ENCODE measurements around the gene RIOK2.
"Not testable (repeated sequence)": the region's sequence is repeated elsewhere in the genome, so short reads cannot be mapped to it uniquely, and the experiment has no call there.

RIOK2 gene

DNA sequence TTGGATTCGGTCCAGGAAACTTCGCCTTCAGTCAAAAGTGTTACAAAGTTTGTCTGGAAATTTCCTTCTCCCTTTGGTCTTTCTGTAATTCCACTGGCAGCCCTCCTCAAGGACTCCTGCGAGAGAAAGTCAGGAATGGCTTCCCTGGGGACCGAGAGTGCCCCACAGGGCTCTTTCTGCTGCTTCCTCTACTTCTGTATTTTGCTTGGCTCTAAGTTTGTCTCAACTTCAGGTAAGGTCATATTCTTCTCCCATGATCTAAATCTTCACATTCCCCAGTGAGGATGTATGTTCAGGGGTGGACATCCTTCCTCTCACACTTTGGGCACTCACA, 10.3 kb upstream of the RIOK2 start:
- Histone ChIP-seq H3K27ac (ENCODE audit: low read length) (no peak overlapping the region), H3K9ac (ENCODE audit: low read depth, low read length) (no peak overlapping the region), H3K27me3 (ENCODE audit: insufficient read depth, low read length) (no peaks in the 10 kb centered on the region), H3K4me1 (ENCODE audit: insufficient read depth, low read length) (no peaks in the 10 kb centered on the region; the same call in 1 of the 2 replicates), H3K9me3 (ENCODE audit: insufficient read depth, low read depth, low read length) (no peaks in the 10 kb centered on the region; the same call in 1 of the 2 replicates), H3K4me3 (ENCODE audit: low read length) (no peak overlapping the region; the same call in 1 of the 2 replicates), H3K36me3 (ENCODE audit: insufficient read depth, low read depth, low read length) (no peaks in the 10 kb centered on the region)

DNA sequence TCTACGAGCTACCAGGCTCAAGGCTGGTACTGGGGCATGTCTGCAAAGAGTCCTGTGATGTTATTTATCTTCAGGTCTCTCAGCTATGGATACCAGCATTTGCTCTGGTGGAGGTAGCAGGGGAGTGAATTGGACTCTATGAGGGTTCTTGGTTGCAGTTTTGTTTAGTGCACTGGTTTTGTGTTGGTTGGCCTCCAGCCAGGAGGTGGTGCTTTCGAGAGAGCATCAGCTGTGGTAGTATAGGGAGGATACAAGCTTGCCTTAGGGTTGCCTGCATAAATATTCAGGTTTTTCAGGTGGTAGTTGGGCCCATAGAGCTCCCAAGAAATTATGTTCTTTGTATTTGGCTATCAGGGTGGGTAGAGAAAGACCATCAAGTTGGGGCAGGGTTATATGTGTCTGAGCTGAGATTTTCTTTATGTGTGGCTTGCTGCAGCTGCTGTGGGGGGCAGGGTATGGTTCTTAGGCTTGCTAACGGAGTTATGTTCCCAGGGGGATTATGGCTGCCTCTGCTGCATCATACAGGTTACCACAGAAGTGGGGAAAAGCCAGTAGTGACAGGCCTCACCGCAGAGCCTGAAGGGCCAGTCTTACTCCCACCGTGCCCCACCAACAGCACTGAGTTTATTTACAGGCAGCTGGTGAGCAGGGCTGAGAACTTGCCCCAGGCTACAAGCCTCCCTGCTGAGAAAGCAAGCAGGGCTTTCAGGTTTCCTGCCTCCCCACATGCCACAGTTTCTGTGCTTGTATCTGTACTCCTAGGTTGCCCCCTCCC, 9.7 kb upstream of the RIOK2 start:
- no peaks in the 10 kb centered on the region for H3K36me3 ChIP-seq (ENCODE audit: insufficient read depth, low read depth, low read length)
- H3K27me3 ChIP-seq (ENCODE audit: insufficient read depth, low read length) = no peaks in the 10 kb centered on the region
- H3K9ac ChIP-seq (ENCODE audit: low read depth, low read length) = no peak overlapping the region
- H3K9me3 ChIP-seq (ENCODE audit: insufficient read depth, low read depth, low read length) = no peaks in the 10 kb centered on the region; the same call in 1 of the 2 replicates
- H3K27ac ChIP-seq (ENCODE audit: low read length) = no peak overlapping the region
- H3K4me1 ChIP-seq (ENCODE audit: insufficient read depth, low read length) = no peaks in the 10 kb centered on the region; the same call in 1 of the 2 replicates
- H3K4me3 ChIP-seq (ENCODE audit: low read length) = no peak overlapping the region; the same call in 1 of the 2 replicates

- Histone ChIP-seq H3K9me3 (ENCODE audit: insufficient read depth, low read depth, low read length) (no peaks in the 10 kb centered on the region; the same call in 1 of the 2 replicates), H3K27me3 (ENCODE audit: insufficient read depth, low read length) (no peaks in the 10 kb centered on the region), H3K27ac (ENCODE audit: low read length) (no peak overlapping the region), H3K4me3 (ENCODE audit: low read length) (no peak overlapping the region), H3K4me1 (ENCODE audit: insufficient read depth, low read length) (no peaks in the 10 kb centered on the region; the same call in 1 of the 2 replicates), H3K36me3 (ENCODE audit: insufficient read depth, low read depth, low read length) (no peaks in the 10 kb centered on the region), H3K9ac (ENCODE audit: low read depth, low read length) (no peak overlapping the region)
These were observed 8.8 kb upstream of the RIOK2 start for GRCh38 chr5:97191893-97192292.

DNA sequence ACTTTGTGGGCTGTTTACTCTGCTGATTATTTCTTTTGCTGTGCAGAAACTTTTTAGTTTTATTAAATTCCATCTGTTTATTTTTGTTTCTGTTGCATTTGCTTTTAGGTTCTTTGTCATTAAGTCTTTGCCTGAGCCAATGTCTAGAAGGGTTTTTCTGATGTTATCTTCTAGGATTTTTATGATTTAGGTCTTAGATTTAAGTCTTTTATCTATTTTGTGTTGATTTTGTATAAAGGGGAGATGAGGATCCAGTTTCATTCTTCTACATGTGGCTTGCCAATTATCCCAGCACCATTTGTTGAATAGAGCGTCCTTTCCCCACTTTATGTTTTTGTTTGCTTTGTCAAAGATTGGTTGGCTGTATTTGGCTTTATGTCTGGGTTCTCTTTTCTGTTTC, 6.5 kb upstream of the RIOK2 start:
- H3K4me3 ChIP-seq (ENCODE audit: low read length); H3K27ac ChIP-seq (ENCODE audit: low read length); H3K4me1 ChIP-seq (ENCODE audit: insufficient read depth, low read length); H3K27me3 ChIP-seq (ENCODE audit: insufficient read depth, low read length); H3K36me3 ChIP-seq (ENCODE audit: insufficient read depth, low read depth, low read length); H3K9me3 ChIP-seq (ENCODE audit: insufficient read depth, low read depth, low read length); H3K9ac ChIP-seq (ENCODE audit: low read depth, low read length): not testable (repeated sequence)

DNA sequence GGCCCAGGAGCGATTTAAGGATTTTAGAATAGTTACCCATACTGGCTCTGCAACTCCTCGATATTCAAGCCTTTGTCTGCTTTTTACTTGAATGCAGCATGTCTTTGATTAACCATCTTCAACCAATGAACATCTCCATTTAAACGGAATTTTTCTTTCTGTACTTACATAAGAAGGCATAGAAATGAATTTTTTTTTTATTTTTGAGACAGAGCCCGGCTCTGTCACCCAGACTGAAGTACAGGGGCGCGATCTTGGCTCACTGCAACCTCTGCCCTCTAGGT, 825 bp upstream of the RIOK2 start:
- H3K4me3 ChIP-seq (ENCODE audit: low read length) = peak overlapping the region; percentile 92
- peak overlapping the region; percentile 93; the same call in 1 of the 2 replicates for H3K9ac ChIP-seq (ENCODE audit: low read depth, low read length)
- H3K27ac ChIP-seq (ENCODE audit: low read length) = no peak overlapping the region
- H3K9me3 ChIP-seq (ENCODE audit: insufficient read depth, low read depth, low read length) = peaks cover 5% of the 10 kb centered on the region; the same call in 1 of the 2 replicates
- no peaks in the 10 kb centered on the region for H3K4me1 ChIP-seq (ENCODE audit: insufficient read depth, low read length)
- peaks cover 11% of the 10 kb centered on the region; the same call in 1 of the 2 replicates for H3K27me3 ChIP-seq (ENCODE audit: insufficient read depth, low read length)
- peaks cover 10% of the 10 kb centered on the region for H3K36me3 ChIP-seq (ENCODE audit: insufficient read depth, low read depth, low read length)

GRCh38 chr5:97182571-97183099, 412 bp downstream of the RIOK2 start:
- Histone ChIP-seq H3K27me3 (ENCODE audit: insufficient read depth, low read length) (peaks cover 11% of the 10 kb centered on the region; the same call in 1 of the 2 replicates), H3K36me3 (ENCODE audit: insufficient read depth, low read depth, low read length) (peaks cover 23% of the 10 kb centered on the region), H3K27ac (ENCODE audit: low read length) (peak overlapping the region; percentile 20), H3K4me1 (ENCODE audit: insufficient read depth, low read length) (no peaks in the 10 kb centered on the region), H3K9ac (ENCODE audit: low read depth, low read length) (peak overlapping the region; percentile 93), H3K4me3 (ENCODE audit: low read length) (peak overlapping the region; percentile 92), H3K9me3 (ENCODE audit: insufficient read depth, low read depth, low read length) (peaks cover 5% of the 10 kb centered on the region; the same call in 1 of the 2 replicates)

GRCh38 chr5:97181856-97182545, 1.0 kb downstream of the RIOK2 start:
- peak overlapping the region; percentile 93; the same call in 1 of the 2 replicates for H3K9ac ChIP-seq (ENCODE audit: low read depth, low read length)
- H3K36me3 ChIP-seq (ENCODE audit: insufficient read depth, low read depth, low read length) = peaks cover 29% of the 10 kb centered on the region
- peaks cover 5% of the 10 kb centered on the region; the same call in 1 of the 2 replicates for H3K9me3 ChIP-seq (ENCODE audit: insufficient read depth, low read depth, low read length)
- peak overlapping the region; percentile 92 for H3K4me3 ChIP-seq (ENCODE audit: low read length)
- no peaks in the 10 kb centered on the region for H3K4me1 ChIP-seq (ENCODE audit: insufficient read depth, low read length)
- peaks cover 11% of the 10 kb centered on the region; the same call in 1 of the 2 replicates for H3K27me3 ChIP-seq (ENCODE audit: insufficient read depth, low read length)
- H3K27ac ChIP-seq (ENCODE audit: low read length) = no peak overlapping the region

DNA sequence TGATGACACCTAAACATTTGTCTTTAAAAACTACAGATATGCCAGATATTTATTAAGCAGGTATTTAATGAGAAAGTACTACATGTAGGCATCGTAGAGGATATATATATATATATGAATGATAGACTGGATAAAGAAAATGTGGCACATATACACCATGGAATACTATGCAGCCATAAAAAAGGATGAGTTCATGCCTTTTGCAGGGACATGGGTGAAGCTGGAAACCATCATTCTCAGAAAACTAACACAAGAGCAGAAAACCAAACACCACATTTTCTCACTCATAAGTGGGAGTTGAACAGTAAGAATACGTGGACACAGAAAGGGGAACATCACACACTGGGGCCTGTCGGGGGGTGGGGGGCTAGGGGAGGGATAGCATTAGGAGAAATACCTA, 3.6 kb downstream of the RIOK2 start:
- H3K36me3 ChIP-seq (ENCODE audit: insufficient read depth, low read depth, low read length) = peaks cover 53% of the 10 kb centered on the region
- H3K4me3 ChIP-seq (ENCODE audit: low read length); H3K9ac ChIP-seq (ENCODE audit: low read depth, low read length); H3K4me1 ChIP-seq (ENCODE audit: insufficient read depth, low read length); H3K9me3 ChIP-seq (ENCODE audit: insufficient read depth, low read depth, low read length); H3K27me3 ChIP-seq (ENCODE audit: insufficient read depth, low read length); H3K27ac ChIP-seq (ENCODE audit: low read length): not testable (repeated sequence)

DNA sequence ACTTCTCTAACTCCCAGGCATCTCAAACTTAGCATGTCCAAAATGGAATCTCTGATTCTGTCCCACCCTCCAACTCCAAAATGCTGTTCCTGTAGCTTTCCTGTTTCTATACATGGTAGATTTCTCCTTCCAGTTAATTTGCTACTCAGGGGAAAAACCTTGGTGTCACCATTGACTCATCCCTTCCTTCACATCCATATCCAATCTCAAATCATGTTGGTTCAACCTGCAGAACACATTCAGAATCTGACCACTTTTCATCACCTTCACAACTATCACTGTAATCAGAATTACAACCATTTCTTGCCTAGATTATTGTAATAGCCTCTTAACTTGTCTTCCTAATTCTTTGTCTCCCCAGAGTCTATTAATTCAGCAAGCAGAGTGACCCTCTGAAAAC, 10.8 kb downstream of the RIOK2 start:
- no peak overlapping the region for H3K4me3 ChIP-seq (ENCODE audit: low read length)
- H3K9me3 ChIP-seq (ENCODE audit: insufficient read depth, low read depth, low read length) = no peaks in the 10 kb centered on the region
- no peaks in the 10 kb centered on the region for H3K4me1 ChIP-seq (ENCODE audit: insufficient read depth, low read length)
- H3K27me3 ChIP-seq (ENCODE audit: insufficient read depth, low read length) = no peaks in the 10 kb centered on the region
- peaks cover 96% of the 10 kb centered on the region for H3K36me3 ChIP-seq (ENCODE audit: insufficient read depth, low read depth, low read length)
- no peak overlapping the region for H3K27ac ChIP-seq (ENCODE audit: low read length)
- H3K9ac ChIP-seq (ENCODE audit: low read depth, low read length) = no peak overlapping the region

GRCh38 chr5:97171703-97172102, 11.3 kb downstream of the RIOK2 start:
- H3K9me3 ChIP-seq (ENCODE audit: insufficient read depth, low read depth, low read length) = no peaks in the 10 kb centered on the region
- peaks cover 96% of the 10 kb centered on the region for H3K36me3 ChIP-seq (ENCODE audit: insufficient read depth, low read depth, low read length)

DNA sequence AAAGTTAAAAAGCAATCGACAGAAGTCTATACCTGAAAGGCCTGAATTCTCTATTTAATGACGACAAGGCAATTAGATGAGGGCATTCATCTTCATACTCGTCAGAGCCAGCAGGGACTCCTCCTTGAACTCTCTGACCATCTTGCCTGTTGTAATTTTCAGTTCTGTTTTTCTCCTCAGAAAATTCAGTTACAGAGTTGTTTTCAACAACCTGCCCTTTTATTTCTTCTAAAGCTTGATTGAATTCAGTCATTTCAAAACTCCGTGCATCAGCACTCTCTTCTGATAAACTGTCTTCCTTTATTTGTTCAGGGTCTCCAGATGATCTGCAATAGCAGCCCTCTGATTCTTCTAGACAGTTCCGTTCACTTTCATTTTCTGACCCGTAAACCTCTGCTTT, 15.6 kb downstream of the RIOK2 start:
- Histone ChIP-seq H3K27ac (ENCODE audit: low read length) (no peak overlapping the region), H3K9ac (ENCODE audit: low read depth, low read length) (no peak overlapping the region), H3K4me1 (ENCODE audit: insufficient read depth, low read length) (no peaks in the 10 kb centered on the region), H3K9me3 (ENCODE audit: insufficient read depth, low read depth, low read length) (no peaks in the 10 kb centered on the region), H3K4me3 (ENCODE audit: low read length) (no peak overlapping the region), H3K27me3 (ENCODE audit: insufficient read depth, low read length) (no peaks in the 10 kb centered on the region), H3K36me3 (ENCODE audit: insufficient read depth, low read depth, low read length) (peaks cover 92% of the 10 kb centered on the region)

More at GRCh38 chr5:97171703-97172102, 11.3 kb downstream of the RIOK2 start:
- Histone ChIP-seq H3K4me3 (ENCODE audit: low read length) (no peak overlapping the region), H3K4me1 (ENCODE audit: insufficient read depth, low read length) (no peaks in the 10 kb centered on the region), H3K9ac (ENCODE audit: low read depth, low read length) (no peak overlapping the region), H3K27ac (ENCODE audit: low read length) (no peak overlapping the region), H3K27me3 (ENCODE audit: insufficient read depth, low read length) (no peaks in the 10 kb centered on the region)

- no peaks in the 10 kb centered on the region for H3K27me3 ChIP-seq (ENCODE audit: insufficient read depth, low read length)
- H3K4me1 ChIP-seq (ENCODE audit: insufficient read depth, low read length) = no peaks in the 10 kb centered on the region
- no peak overlapping the region for H3K4me3 ChIP-seq (ENCODE audit: low read length)
- H3K9me3 ChIP-seq (ENCODE audit: insufficient read depth, low read depth, low read length) = no peaks in the 10 kb centered on the region
- no peak overlapping the region for H3K9ac ChIP-seq (ENCODE audit: low read depth, low read length)
- H3K27ac ChIP-seq (ENCODE audit: low read length) = no peak overlapping the region
- H3K36me3 ChIP-seq (ENCODE audit: insufficient read depth, low read depth, low read length) = peaks cover 92% of the 10 kb centered on the region
These were observed 17.3 kb downstream of the RIOK2 start for GRCh38 chr5:97165726-97166125.
